Inferior parietal cortex (tissue), 1 donor: ENCODE data around the gene KEL.
"Not testable (repeated sequence)": the region's sequence is repeated elsewhere in the genome, so short reads cannot be mapped to it uniquely, and the experiment has no call there.

Experiments used
- DNase-seq: peaks from one replicate; pipeline ENCODE4 v3.0.0-alpha.2; 2016; ENCODE audit errors: extremely low spot score

KEL gene, protein sequence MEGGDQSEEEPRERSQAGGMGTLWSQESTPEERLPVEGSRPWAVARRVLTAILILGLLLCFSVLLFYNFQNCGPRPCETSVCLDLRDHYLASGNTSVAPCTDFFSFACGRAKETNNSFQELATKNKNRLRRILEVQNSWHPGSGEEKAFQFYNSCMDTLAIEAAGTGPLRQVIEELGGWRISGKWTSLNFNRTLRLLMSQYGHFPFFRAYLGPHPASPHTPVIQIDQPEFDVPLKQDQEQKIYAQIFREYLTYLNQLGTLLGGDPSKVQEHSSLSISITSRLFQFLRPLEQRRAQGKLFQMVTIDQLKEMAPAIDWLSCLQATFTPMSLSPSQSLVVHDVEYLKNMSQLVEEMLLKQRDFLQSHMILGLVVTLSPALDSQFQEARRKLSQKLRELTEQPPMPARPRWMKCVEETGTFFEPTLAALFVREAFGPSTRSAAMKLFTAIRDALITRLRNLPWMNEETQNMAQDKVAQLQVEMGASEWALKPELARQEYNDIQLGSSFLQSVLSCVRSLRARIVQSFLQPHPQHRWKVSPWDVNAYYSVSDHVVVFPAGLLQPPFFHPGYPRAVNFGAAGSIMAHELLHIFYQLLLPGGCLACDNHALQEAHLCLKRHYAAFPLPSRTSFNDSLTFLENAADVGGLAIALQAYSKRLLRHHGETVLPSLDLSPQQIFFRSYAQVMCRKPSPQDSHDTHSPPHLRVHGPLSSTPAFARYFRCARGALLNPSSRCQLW

DNA sequence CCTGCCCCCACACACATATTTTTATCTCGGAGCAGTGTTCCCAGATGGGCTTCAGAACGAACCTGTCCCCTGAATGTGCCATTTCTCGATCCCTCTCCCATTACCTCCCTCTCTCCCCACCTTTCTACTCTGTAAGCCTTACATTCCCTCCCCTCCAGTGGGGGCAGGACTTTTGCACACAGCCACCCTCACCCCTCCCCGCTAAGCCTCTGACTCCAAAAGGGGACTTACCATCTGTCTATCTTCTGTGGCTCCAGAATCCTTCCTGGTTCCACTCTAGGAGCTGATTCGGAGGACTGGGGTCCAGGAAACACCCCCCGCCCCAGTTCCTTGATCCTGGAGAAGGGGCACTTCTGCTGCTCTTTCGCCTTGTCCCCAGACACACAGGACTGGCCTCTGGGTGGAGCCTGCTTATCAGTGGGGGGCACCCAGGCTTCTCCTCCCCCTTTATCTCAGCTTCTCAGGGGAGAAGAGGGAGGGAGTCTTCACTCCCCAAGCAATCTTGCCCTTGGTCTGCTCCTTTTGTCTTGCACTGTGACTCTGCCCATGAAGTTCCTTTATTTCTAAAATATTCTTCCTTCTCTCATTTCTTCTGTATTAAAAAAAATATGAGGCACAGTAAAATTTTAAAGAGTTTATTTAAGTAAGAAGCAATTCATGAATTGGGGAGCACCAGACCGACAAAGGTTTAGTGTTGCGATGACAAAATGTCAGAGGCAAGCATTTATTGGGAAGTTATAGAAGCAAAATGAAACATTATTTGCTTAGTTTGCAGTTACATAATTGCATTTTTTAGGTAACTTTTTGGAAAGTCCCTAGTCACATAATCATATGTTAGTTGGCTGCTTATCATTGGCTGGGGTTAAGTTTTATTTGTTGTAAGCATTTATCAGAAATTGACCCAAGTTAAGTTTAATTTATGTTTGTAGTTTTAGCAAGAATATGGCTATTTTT is at the start of gene KEL:
KEL (minus strand) TSS at position 391 of the 954 bp plus-strand sequence; CDS start at position 234, 157 bp downstream.
- DNase-seq = peak; percentile 25

DNA sequence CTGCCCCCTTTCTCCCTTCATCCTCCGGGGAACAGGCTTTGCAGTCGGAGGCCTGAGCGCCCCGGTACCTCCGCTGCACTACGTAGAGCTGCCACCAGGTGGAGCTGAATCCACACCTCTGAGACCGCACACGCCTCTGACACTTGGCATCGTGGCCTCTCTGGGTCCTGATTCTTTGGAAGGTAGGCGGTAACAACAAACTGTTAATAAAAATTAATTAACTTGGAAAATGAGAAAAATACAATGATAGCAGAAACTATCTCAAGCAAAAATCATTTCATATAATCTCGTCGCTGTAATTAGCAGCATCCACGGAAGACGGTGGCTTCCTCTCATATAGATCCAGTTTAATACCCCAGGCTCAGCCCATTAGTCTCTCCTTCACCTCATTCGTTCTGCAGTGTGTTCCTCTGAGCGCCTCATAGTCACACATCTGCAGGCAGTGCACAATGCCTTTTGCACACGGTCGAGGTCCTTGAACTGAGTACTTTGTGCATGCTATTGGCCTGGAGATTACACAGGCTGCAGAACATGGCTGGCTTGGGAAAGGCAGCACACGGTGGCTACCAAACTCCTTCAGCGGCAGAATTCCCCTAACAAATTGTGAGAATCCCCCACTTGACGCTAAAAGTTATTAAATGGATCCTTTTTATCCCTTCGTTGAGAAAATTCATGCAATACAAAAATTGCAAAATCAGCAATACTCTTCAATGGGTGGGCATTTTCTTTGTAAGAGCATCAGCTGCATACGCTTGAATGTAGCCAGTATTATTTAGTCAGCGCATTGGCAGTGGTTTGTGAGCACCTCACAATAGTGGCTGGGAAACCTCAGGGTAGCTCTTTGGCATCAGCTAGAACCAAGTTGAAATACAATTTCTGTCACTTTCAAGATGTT is 46.1 kb upstream of the KEL start:
- DNase-seq = peak; percentile 92

DNA sequence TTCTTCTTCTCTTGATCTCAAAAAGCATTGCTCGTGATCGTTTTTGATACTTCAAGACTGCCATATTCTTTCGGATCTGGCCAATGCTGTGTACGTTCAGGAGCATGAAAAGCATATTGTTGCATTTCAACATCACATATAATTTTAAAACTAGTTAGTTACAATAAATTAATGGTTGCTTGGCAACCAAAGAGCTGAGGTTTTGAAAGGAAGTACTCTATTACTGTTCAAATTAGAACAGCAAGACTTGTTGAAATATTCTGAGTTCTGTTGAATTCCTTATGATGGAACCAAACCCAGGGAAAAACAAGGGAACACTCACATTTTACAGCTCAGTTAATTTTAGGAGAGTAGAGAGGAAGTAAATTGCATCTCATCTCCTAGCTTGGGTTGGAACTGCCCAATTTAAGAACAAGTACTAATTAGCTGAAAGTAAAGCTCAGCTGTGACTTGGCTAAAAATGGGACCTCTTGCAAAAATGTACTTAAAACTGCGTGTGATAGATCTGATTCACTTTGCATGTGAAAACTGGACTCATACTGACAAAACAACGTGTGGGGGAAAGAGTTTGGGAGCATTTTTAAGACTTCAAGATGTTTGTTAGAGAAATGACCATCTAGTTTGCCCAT is 43.6 kb upstream of the KEL start:
- DNase-seq = peak; percentile 57

DNA sequence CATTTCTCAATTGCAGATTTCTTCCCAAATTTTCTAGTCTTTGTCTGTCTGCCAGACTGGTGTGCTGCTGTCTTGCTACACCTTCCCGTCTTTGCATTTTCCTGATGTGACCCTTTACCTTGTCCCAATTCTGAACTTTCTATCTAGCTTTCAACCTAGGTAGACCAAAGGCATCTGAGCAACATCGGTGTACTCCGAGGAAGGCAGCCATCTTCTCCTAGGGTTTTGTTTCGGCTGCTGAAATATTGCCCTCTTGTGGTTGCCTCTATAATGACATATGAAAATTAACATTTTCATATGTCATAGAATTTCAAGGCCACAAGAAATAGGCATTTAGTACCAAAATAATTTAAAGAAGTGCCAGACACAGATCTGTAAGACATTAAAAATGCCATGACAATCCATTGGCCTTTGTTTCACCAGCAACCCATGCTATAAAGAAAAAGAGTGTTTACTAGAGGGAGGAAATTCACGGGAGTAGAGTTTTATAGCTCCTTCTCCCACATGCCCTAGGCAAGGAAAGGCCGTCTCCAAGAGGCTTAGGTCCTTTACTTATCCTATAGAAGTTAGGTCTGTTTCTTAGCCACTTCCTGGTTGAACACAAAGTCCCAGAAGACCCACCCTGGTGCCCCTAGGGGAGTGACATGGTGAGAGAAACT is 41.4 kb upstream of the KEL start:
- DNase-seq = peak; percentile 68

DNA sequence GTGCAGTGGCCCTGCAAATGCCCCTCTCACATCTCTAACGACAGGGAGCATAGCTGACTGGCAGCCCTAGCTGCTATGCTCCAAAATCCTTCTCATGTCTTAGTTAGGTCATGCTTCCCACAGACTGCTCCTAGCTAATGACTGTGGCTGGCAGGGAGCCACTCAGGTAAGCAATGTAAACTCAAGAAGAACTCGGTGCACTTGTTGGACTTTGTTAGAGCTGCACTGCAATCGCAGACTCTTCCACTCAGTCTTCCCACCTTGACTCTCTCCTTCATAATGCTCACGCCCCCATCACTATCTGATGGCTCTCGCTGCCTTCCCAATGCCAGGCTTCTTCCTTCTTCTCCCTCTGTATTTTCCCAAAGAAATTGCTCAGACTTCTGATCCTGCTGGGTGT is 40.7 kb upstream of the KEL start:
- DNase-seq = no peak

DNA sequence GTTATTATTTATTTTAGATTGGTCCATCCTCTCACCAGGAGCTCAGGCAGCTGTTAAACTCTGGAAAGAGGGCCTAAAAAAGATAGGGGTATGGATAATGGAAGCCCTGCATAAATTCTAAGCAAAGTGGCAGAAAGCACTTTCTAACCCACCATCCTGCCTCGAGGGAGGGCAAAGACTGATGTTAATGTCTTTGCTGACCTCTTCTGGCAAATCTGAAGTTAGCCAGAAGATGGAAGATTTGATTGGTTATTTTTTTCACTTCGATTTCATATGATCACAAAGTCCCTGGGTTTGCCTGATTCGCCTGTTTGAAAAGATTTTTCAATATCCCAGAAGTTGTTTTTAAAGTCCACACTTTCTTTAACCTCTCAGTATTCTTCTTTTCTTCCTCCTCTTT is 39.9 kb upstream of the KEL start:
- no peak for DNase-seq

DNA sequence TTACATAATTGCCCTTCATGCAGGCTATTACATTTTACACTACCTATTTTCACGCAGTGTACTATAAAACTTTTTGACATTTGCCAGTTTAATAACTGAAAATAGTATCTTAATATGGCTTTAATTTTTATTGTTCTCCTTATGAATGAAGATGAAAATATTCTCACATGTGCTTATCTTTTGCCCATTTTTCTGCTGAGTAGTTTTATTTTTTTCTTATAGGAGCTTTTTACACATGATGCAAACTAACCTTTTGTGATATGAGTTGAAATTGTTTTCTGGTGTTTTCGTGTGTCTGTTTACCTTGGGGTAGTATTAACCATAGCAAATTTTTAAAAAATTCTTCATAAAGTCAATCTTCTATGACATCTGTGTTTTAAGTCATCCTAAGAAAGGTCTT is 38.5 kb upstream of the KEL start:
- DNase-seq = no peak

DNA sequence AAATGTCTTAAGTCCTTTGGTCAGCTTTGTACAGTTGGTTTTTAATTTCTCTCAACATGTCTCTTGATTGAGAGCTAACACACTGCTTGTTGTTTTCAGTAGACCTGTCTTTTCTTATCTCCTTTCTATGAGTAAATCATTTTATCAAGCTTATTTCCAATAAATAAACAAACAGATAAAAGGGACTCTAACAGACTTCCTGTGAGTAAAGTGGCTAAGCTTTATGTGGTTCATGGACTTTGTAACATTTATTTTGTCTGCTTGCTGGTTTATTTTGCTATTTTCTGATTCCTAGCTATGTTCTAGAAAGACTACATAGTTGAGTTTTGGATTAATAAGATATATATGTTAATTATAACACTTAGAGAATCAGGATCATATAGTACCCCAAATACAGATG is 37.6 kb upstream of the KEL start:
- no peak for DNase-seq

DNA sequence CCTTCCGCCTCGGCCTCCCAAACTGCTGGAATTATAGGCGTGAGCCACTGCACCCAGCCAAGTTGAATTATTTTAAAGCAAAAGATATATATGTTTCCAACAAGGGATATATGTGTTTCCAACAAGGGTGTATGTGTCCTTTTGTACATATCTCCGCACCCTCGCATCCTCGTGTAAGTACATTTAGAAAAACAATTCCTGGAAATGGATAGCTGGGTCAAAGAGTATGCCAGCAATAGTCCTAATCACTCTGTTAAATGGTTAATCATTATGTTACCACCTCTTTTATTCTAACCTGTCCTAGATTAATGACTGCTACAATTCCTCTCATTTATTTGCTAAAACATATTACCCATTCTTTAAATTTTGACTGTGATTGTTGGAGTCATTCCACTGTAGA is 36.8 kb upstream of the KEL start:
- no peak for DNase-seq

DNA sequence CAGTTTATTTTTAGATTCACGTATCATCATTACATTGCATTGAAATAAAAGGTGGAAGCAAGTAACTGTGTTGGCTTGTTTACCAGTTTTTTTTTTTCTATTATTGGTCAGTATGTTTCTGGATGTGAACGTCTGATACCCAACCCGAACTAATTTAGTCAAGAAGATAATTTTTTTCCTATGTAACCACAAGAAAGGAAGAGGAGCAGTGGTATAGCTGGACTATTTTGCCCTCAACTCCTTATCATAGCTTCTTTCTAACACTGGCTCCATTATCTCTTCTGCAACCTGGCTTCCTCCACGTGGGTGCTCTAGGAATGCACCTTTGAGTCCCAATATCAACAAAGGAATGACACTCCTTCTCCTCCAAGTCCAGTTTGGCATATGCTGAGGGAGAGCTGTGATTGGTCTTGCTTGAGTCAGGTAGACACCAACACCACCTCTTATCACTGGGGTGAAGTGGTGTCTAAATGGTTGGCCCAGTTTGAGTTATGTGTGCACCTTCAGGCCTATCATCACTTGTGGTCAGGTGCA is 35.4 kb upstream of the KEL start:
- no peak for DNase-seq

DNA sequence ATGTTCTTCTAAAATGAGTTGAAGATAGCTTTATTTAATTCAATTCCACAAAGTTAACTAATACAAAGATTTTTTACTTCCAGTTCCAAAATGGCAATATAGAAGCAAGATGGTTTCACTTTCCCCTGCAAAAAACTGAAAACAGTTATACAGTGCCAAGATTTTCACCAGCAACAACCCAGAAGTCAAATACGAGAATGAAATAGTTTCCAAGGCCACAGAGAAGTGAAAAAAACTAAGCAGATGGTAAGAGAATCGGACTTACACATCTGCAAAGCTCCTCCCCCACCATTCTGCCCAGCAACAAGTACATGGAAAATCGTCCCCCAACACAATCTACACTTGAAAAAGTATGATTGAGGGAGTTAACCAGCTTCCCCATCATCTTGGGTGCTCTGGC is 30.3 kb upstream of the KEL start:
- DNase-seq = no peak

DNA sequence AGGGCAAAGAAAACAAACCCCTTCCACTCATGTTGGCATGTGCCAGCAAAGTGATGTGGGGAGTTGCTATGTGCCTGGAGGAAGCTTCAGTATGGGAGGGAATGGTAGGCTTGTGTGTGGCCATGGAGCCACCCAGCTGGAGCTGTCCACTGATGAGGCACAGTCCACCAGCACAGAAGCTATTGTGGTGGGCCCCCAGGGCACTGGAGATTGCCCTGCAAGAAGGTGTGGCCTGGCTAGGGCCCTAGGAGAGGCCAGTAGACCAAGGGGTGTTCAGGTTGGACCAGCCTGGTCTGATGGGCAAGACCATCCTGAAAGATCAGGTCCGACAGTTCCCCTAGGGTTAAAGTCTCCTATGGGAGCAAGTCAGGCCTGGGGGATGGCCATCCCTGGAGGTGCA is 22.1 kb upstream of the KEL start:
- DNase-seq = no peak

DNA sequence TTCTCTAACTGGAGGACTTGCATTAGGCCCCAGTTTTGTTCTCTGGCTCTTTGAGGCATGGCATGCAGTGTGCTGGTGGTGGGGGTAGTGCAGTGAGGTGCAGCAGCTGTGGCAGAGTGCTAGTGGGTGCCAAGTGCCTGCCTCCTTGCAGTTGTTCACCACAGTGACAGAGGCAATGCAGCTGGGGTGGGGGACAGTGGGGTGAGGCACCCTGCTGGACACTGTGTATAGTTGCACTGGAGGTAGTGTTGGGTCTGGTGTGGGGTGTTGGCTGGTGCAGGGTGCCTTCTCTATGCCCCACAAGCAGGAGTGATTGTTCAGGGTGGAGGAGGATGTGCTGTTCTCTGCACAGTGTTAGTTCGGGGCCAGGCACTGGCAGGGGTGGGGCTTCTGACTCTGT is 21.7 kb upstream of the KEL start:
- no peak for DNase-seq

DNA sequence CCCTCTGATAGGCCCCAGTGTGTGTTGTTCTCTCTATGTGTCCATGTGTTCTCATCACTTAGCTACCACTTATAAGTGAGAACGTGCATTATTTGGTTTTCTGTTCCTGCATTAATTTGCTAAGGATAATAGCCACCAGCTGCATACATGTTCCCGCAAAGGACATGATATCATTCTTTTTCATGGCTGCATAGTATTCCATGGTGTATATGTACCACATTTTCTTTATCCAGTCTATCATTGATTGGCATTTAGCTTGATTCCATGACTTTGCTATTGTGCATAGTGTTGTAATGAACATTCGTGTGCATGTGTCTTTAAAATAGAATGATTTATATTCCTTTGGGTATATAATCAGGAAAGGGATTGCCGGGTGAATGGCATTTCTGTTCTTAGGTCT is 16.2 kb upstream of the KEL start:
- DNase-seq = not testable (repeated sequence)

DNA sequence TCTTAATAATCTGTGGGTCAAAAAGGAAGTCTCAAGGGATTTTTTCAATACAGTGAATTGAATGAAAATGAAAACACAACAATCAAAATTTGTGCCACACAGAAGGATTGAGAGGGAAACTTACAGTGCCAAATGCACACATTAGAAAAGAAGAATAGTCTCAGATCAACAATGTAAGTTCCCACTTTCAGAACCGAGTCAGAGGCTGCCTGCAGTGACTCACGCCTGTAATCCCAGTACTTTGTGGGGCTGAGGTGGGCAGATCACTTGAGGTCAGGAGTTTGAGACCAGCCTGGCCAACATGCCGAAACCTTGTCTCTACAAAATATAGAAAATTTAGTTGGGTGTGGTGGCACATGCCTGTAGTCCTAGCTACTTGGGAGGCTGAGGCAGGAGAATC is 12.5 kb upstream of the KEL start:
- no peak for DNase-seq

DNA sequence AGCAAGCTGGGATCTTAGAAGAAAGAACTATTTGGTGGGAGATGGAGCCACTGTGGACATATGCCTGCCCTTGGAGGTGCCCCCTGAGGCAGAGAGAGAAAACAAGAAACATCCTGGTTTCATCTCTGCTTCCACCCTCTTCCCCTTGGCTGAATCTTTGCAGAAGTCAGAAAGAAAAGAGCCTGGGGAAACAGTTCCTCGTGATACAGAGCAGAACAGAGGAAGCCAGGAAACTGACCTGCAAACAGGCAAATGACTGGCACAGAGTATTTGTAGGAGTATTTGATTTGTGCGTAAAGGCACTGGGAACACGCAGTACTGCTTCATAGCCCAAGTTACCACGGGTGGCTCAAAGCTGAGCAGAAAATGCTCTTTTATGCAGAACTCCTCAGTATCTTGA is 7.0 kb upstream of the KEL start:
- DNase-seq = no peak

DNA sequence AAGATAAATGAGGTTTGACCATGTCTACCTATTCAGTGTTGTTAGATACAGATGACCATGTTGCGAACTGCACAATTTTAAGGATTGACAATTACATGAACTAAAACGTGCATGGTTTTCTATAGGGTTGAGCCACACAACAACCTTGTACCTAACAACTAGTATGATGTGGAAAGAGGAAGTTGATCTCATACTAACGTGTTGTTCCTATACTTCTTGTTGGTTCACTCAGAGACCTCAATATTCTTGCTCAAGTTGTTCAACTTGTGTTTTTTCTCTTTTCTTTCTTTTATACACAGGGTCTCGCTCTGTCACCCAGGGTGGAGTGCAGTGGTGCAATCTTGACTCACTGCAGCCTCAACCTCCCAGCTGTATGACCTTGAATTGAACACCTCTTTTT is 6.1 kb upstream of the KEL start:
- no peak for DNase-seq

DNA sequence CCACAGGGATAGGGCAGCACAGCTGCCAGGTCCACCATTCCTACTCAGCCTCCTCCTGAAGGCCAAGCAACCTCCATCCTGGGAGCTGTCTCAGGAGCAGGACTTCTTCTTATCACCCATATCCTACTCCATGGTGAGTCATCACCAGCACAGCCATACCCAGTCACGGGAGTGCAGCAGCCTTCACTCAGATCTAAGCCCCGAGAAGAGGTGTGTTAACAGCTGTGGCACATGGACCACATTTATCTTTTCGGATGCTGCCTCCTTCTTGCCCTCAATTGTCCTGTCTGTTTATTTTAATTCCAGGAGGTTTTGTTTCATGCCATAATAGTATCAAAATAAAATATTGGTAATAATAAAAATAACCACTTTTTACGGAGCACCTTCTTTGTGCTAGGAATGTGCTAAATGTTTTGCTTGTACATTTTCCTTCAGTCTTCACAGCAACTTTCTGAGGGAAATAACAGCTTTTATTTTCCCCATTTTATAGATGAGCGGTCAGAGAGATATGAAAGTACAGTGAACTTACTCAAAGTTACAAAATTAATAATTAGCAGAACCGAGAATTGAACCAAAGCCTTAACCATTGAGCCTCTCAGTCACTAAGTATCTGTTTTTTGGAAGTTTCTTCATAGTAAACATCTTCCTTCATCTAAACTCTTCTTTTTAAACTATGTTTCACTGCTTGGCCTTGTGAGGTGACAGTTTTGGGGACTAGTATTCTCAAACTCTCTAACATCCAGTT is 2.5 kb upstream of the KEL start:
- no peak for DNase-seq

DNA sequence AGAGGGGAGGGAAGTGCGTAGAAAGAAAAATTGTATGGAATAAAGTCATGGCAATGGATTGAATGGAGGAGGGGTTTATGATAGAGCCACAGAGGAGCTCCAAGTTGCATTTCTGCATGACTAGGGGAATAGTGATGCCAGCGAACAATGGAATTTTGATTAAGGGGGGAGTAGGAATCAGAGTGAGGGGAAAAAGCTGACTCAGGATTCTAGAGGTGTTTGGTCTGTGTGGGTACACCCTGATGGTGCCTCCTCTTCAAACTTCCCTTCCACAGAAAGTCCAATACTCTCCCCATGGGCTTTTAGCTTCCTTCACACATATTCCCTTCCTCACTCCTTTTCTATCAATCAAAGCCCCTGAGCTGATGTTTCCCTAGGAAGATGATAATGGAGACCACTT is 1.8 kb upstream of the KEL start:
- no peak for DNase-seq
